IPS-11a (cell line): Measurements from ENCODE around the gene FBXO22.

ENCODE experiments used
- H3K4me3 ChIP-seq: one replicate; pipeline ENCODE4 v1.5.1; 2013; ENCODE audit warnings: low read depth, low read length, control low read depth

FBXO22 gene

DNA sequence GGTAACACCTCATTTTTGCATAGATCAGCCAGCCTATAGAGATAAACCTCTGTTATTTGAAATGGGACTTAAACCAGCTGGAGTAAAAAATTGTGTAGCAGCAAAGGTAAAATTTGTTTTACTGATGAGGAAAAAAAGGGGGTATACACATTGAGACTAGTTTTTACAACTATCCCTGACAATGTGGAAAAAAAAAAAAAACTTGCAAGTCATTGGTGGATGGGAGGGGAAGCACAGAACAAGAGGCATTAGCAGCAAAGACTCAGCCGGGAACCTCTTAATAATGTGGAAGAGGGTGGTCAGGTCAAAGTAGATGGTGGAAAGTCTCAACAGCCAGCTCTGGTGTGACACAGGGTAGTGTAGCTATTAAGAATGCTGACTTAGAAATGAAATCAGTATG is 14.5 kb downstream of the FBXO22 start:
- H3K4me3 ChIP-seq = no peak overlapping the region

DNA sequence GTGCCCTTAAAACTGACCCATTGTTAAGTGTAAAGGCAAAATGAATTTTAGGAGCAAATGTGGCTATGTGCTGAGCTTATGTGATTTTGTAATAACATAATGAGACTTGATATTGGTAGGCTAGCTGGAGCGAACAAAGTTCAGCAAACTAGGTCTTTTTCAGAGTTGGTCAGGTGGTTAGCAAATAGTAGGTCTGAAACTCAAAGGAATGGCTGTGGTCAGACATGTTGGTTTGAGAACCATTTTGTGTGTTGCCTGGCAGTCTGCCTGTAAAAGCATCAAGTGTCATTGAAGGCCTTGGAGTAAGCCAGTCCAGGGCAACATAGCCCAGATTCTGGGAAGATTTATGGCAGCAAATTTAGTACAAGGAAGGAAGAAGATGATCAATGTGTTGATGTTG is 16.4 kb downstream of the FBXO22 start:
- H3K4me3 ChIP-seq = no peak overlapping the region

DNA sequence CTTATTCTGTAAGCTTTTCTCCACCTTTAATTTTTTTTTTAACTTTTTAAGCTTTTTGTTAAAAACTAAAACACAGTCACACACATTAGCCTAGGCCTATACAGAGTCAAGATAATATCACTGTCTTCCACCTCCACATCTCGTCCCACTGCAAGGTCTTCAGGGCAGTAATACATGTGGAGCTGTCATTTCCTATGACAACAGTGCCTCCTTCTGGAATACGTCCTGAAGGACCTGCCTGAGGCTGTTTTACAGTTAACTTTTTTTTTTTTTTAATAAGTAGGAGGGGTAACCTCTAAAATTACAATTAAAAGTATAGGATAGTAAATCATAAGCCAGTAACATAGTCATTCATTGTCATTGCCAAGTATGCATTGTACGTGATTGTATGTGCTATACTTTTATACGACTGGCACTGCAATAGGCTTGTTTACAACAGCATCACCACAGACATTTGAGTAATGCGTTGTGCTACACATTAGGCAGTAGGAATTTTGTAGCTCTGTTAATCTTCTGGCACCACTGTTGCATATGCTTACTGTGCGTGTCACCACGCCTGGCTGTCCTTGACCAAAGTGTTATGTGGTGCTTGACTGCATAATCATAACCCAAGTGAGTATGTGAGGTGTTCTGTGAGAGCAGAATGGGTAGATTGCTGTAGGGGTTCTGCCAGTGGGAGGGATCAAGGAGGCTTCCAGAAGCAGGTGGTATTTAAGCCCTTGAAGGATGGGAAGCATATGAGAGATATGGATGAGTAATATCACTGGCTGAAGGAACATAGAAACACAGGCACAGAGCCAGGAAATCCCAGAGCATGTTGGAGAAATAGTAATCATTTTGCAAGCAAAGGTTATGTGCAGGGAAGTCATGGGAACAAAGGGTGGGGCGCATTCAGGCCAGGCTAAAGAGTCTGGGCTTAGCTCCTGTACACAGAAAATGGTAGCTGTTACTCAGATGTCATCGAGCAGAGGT is 18.3 kb downstream of the FBXO22 start:
- no peak overlapping the region for H3K4me3 ChIP-seq

GRCh38 chr15:75923756-75924155 is 20.1 kb downstream of the FBXO22 start:
- H3K4me3 ChIP-seq = no peak overlapping the region

DNA sequence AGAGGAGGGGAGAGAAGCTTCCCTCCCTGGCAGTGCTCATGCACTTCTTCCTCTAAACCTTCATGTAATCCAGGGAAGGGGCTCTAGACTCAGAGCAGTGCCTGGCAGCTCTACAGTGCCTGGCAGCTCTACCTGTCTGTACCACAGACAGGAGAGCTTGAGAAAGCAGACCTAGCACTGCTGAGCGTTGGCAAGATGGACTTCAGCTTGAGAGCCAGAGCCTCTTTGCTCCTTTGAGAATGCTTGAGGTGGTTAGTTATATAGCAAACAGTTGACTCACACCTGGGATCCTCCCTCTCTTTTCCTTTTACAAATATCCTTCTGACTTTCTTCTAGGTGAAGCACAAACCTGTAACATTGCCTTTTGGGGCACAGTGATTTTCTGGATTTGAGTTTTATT is 20.9 kb downstream of the FBXO22 start:
- H3K4me3 ChIP-seq = no peak overlapping the region

- H3K4me3 ChIP-seq = no peak overlapping the region
Measured at GRCh38 chr15:75925440-75925839, 21.8 kb downstream of the FBXO22 start.

DNA sequence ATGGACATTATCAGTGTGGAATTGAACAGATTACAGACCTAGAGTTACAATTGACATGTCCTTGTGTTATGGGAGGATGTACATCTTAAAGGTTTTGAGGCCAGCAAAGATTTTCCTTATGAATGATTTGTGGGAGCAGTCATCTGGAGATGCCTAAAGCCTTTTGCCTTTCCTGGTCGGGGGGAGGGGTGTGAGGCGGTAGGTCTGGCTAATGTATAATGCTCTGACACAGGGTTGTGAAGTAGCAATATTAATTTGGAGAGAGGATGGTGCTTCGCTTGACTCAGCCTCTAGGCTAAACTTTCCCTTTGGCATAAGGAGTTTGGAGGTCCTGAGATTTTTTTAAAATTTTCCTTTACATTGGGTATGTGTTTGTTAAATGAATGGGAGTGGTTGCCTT is 23.3 kb downstream of the FBXO22 start:
- H3K4me3 ChIP-seq = no peak overlapping the region

- no peak overlapping the region for H3K4me3 ChIP-seq
Measured at GRCh38 chr15:75927601-75928000, 23.9 kb downstream of the FBXO22 start.

GRCh38 chr15:75928680-75929608 is 25.3 kb downstream of the FBXO22 start:
- no peak overlapping the region for H3K4me3 ChIP-seq

DNA sequence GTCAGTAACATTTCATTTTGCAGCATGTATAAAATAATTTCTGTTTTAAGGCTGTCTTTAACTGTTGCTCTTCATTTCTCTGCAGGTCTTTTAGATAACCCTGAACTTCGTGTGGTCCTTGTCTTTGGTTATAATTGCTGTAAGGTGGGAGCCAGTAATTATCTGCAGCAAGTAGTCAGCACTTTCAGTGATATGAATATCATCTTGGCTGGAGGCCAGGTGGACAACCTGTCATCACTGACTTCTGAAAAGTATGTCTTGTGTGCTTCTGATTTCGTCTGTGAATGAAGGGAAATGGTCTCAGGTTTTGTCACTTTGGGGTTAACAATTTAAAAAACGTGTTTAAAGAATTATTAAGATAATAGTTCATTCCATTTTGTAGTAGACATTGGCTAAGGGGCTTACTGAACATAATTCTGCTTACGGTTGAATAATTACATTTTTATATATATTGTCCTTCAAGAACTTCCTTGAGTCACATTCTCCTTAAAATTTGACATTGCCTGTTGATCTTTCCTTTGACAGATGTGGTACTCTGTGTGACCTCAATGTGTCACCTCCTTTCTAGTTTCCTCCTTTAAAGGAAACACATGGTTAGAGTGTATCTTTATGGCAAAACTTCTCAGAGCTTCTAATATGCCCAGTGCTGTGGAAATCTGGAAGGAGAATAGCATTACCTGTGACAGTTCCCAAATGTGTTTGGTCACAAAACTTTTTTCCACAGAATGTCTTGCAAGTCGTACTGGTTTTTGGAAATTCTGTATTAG is 26.3 kb downstream of the FBXO22 start:
- no peak overlapping the region for H3K4me3 ChIP-seq

- no peak overlapping the region for H3K4me3 ChIP-seq
Measured at GRCh38 chr15:75930866-75931265, 27.2 kb downstream of the FBXO22 start.

- no peak overlapping the region for H3K4me3 ChIP-seq
Measured at GRCh38 chr15:75942464-75942863, 38.8 kb downstream of the FBXO22 start.

- no peak overlapping the region for H3K4me3 ChIP-seq
Measured at GRCh38 chr15:75943246-75943645, 39.6 kb downstream of the FBXO22 start.

DNA sequence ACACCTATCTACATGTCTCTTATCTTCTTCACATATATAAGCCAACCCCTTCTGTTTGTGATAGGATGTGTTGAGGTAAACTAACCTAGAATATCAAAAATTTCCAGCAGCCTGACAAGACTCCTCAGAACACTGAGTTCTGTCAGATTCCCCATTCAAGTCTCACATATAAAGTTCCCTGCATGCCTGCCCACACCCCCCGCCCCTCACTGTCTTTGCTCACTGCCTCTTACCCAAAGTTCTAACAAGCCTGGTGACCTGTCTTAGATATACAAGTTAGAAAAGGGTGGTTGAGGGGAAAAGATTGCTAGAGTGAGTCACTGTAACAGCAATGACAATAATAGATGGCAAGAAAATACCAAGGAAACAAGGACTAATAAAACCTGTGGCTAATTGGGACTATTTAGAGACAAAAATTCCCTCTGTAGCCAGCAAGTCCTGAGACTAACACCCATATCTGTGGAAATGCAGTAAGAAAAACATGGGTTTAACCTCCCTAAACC is 40.1 kb downstream of the FBXO22 start:
- H3K4me3 ChIP-seq = no peak overlapping the region

GRCh38 chr15:75945953-75946352 is 42.3 kb downstream of the FBXO22 start:
- no peak overlapping the region for H3K4me3 ChIP-seq

GRCh38 chr15:75947092-75947491 is 43.4 kb downstream of the FBXO22 start:
- H3K4me3 ChIP-seq = no peak overlapping the region

DNA sequence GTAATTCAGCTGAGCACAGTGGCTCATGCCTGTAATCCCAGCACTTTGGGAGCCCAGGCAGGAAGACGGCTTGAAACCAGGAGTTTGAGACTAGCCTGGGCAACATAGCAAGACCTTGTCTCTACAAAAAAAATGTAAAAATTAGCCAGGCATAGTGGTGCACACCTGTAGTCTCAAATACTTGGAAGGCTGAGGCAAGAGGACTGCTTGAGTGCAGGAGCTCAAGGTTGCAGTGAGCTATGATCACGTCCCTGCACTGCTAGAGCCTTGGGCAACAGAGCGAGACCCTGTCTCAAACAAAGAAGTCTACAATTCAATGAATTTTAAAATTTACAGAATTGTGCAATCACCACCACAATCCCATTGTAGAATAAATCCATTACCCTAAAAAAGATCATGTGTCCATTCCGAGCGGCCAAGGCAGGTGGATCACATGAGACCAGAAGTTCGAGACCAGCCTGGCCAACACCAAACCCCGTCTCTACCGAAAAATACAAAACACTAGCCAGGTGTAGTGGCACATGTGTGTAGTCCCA is 45.2 kb downstream of the FBXO22 start:
- H3K4me3 ChIP-seq = no peak overlapping the region

DNA sequence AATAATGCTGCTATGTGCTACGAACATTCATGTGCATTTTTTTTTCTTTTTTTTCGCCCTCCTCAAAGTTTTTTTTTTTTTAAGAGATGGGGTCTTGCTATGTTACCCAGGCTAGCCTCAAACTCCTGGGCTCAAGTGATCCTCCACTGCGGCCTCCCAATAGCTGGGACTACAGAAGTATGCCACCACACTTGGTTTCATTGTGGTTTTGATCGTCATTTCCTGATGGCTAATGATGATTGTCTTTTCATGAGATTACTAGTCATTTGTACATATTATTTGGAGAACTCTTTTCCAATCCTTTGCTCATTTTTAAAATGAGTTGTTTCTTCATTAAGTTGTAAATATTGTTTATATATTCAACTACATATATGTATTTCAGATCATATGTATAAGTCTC is 48.8 kb downstream of the FBXO22 start:
- H3K4me3 ChIP-seq = no peak overlapping the region

GRCh38 chr15:75955720-75956119 is 52.0 kb downstream of the FBXO22 start:
- H3K4me3 ChIP-seq = no peak overlapping the region

DNA sequence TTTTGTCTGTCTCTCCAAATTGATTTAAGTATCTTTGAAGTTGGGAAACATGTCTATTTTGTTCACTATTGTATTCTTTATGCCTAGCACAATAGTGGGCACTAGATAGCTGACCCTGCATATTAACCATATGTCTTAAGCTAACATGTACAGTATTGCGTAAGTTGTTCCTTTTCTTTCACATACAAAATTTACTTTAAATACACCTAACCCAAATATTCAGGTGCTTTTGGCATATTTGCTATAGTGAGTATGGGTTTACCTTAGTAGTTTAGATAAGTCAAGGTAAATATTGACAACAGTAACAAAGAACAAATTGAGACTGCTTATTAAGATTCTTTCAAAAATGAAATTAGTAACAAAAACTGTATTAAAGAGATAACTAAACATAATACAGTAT is 57.7 kb downstream of the FBXO22 start:
- H3K4me3 ChIP-seq = no peak overlapping the region
